Peyer's patch (tissue), 4 donors: ENCODE measurements around the gene CDC25A.

Source experiments
- CTCF ChIP-seq, 6 experiments: fragments of 450-650 bp in 4 of 6; fragments of 200-600 bp in 2 of 6; sonication (generic) in 1 of 6; IDR thresholded peaks; one replicate each; pipeline ENCODE4 v1.5.1; 2017 to 2019; ENCODE audit warnings: antibody characterized with exemption in 6 of 6, mild to moderate bottlenecking in 3 of 6, moderate library complexity in 1 of 6
- POLR2A ChIP-seq, 2 donors: fragments of 450-650 bp; IDR thresholded peaks; one replicate each; pipeline ENCODE4 v1.5.1; 2017; ENCODE audit warnings: antibody characterized with exemption in 2 of 2, mild to moderate bottlenecking in 2 of 2, moderate library complexity in 2 of 2

GRCh38 chr3:48125013-48125705, 63.1 kb downstream of the CDC25A start:
- TF ChIP-seq CTCF (IDR thresholded peaks at IDR 0.05): no peak
- no peak for TF ChIP-seq POLR2A (IDR thresholded peaks at IDR 0.05)
